Posterior cingulate gyrus (tissue), 11 donors: ENCODE data around the gene TLE6.
"Not testable (repeated sequence)": the region's sequence is repeated elsewhere in the genome, so short reads cannot be mapped to it uniquely, and the experiment has no call there.

ENCODE experiments used
- DNase-seq, 10 donors: peaks; one replicate each; pipeline versions ENCODE4 v3.0.0 to v3.0.0-alpha.2; 2020 to 2021; ENCODE audit warnings: mixed read lengths in 3 of 10
- intact Hi-C: fragments of 100-400 bp; cut with DNase I; formaldehyde crosslinking; loops from one replicate; pipeline ENCODE4 v1.15.1; 2023

Gene TLE6

GRCh38 chr19:2977001-2977745 is at the start of gene TLE6:
TLE6 (plus strand) TSS chr19:2977564; CDS start chr19:2978234, 670 bp downstream.
- intact Hi-C loops = loop anchor here (1.0 kb wide), 1 partner anchor 59 kb away; no protein-coding TSS in a partner anchor
- DNase-seq = peak; percentile 87 to 100 (median 93)

GRCh38 chr19:2933490-2933910 is 43.9 kb upstream of the TLE6 start:
- intact Hi-C loops = no loop called here
- DNase-seq = no peak

- DNase-seq, intact Hi-C loops: not testable (repeated sequence)
Observed at GRCh38 chr19:2935863-2936262, 41.5 kb upstream of the TLE6 start.

GRCh38 chr19:2942928-2943640 is 34.3 kb upstream of the TLE6 start:
- intact Hi-C loops = loop anchor here (5.0 kb wide), 1 partner anchor 41 kb away; the partner anchor contains the start of gene ZNF57
- DNase-seq = no peak

- intact Hi-C loops = loop anchor here (5.0 kb wide), 1 partner anchor 42 kb away; the partner anchor contains the start of gene ZNF57
Observed at GRCh38 chr19:2944403-2944774, 33.0 kb upstream of the TLE6 start.

GRCh38 chr19:2944775-2945574 is 32.4 kb upstream of the TLE6 start, which contains the start of gene ZNF77:
ZNF77 (minus strand) TSS chr19:2944971; CDS start chr19:2944840, 131 bp downstream.
- intact Hi-C loops = loop anchor here (5.0 kb wide), 1 partner anchor 43 kb away; the partner anchor contains the start of gene ZNF57
- peak; percentile 97 to 100 (median 99) for DNase-seq

More at GRCh38 chr19:2944403-2944774, 33.0 kb upstream of the TLE6 start:
- no peak for DNase-seq

- DNase-seq = no peak
- intact Hi-C loops = no loop called here
Observed at GRCh38 chr19:2945575-2946184, 31.7 kb upstream of the TLE6 start.

- intact Hi-C loops = loop anchor here (5.0 to 10.0 kb wide), 2 partner anchors 155 to 212 kb away; no protein-coding TSS in a partner anchor
- peak in 1 of 10 donors; percentile 25 for DNase-seq
Observed at GRCh38 chr19:2949939-2950285, 27.5 kb upstream of the TLE6 start.

GRCh38 chr19:2950286-2951124 is 26.9 kb upstream of the TLE6 start:
- peak; percentile 99 to 100 (median 100) for DNase-seq
- intact Hi-C loops = loop anchor here (5.0 to 10.0 kb wide), 2 partner anchors 154 to 212 kb away; no protein-coding TSS in a partner anchor

- DNase-seq = no peak
- intact Hi-C loops = loop anchor here (5.0 to 10.0 kb wide), 2 partner anchors 152 to 209 kb away; no protein-coding TSS in a partner anchor
Observed at GRCh38 chr19:2952953-2953481, 24.3 kb upstream of the TLE6 start.

- intact Hi-C loops = loop anchor here (10.0 kb wide), 1 partner anchor 148 kb away; no protein-coding TSS in a partner anchor
- DNase-seq = no peak
Observed at GRCh38 chr19:2957160-2957559, 20.2 kb upstream of the TLE6 start.

GRCh38 chr19:2960120-2960519 is 17.2 kb upstream of the TLE6 start:
- DNase-seq = no peak
- intact Hi-C loops = no loop called here

GRCh38 chr19:2962018-2962670 is 15.2 kb upstream of the TLE6 start:
- no peak for DNase-seq
- intact Hi-C loops = no loop called here

- intact Hi-C loops = no loop called here
- DNase-seq = no peak
Observed at GRCh38 chr19:2963122-2963521, 14.2 kb upstream of the TLE6 start.

GRCh38 chr19:2963631-2964030 is 13.7 kb upstream of the TLE6 start:
- intact Hi-C loops, DNase-seq: not testable (repeated sequence)

GRCh38 chr19:2964874-2965273 is 12.5 kb upstream of the TLE6 start:
- intact Hi-C loops = no loop called here
- no peak for DNase-seq

GRCh38 chr19:2967972-2968371 is 9.4 kb upstream of the TLE6 start:
- no peak for DNase-seq
- intact Hi-C loops = no loop called here

GRCh38 chr19:2969104-2969504 is 8.3 kb upstream of the TLE6 start:
- intact Hi-C loops = no loop called here
- DNase-seq = no peak
